Measurements from ENCODE around the gene ERICH3. TPM values are rescaled to one million over a fixed set of nuclear protein-coding genes. Genes with fewer than 3 reads are reported as not detected.

The ERICH3 gene
- total RNA-seq, 4 donors from 2014 or later, result under 0.01 to 0.06 TPM; not detected in 2

GRCh38 chr1:74690909-74691308, 17.3 kb upstream of the ERICH3 start:
- WGBS, result 90% methylated on average over 4 of the region's 4 CpGs
- no peak for TF ChIP-seq POLR2AphosphoS5 (IDR thresholded peaks at IDR 0.05)
- no peak for TF ChIP-seq POLR2A (IDR thresholded peaks at IDR 0.05; ENCODE audit: low read depth)
- no peak for TF ChIP-seq EP300 (IDR thresholded peaks at IDR 0.05)
- TF ChIP-seq, protein P1, sequence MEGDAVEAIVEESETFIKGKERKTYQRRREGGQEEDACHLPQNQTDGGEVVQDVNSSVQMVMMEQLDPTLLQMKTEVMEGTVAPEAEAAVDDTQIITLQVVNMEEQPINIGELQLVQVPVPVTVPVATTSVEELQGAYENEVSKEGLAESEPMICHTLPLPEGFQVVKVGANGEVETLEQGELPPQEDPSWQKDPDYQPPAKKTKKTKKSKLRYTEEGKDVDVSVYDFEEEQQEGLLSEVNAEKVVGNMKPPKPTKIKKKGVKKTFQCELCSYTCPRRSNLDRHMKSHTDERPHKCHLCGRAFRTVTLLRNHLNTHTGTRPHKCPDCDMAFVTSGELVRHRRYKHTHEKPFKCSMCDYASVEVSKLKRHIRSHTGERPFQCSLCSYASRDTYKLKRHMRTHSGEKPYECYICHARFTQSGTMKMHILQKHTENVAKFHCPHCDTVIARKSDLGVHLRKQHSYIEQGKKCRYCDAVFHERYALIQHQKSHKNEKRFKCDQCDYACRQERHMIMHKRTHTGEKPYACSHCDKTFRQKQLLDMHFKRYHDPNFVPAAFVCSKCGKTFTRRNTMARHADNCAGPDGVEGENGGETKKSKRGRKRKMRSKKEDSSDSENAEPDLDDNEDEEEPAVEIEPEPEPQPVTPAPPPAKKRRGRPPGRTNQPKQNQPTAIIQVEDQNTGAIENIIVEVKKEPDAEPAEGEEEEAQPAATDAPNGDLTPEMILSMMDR (IDR thresholded peaks at IDR 0.05), result no peak
- Histone ChIP-seq H3K36me3 (no peaks in the 10 kb centered on the region), H3K4me3 (no peak overlapping the region), H3K27me3 (no peaks in the 10 kb centered on the region), H3K4me1 (peaks cover 0 to 9% (median 3%) of the 10 kb centered on the region in 4 donors), H3K9me3 (no peaks in the 10 kb centered on the region), H3K27ac (replicated peaks in 1 of 4) (no peak overlapping the region)
- intact Hi-C loops (cut with DNase I), result no loop called here
- no peak for DNase-seq (ENCODE audit: extremely low spot score)

DNA sequence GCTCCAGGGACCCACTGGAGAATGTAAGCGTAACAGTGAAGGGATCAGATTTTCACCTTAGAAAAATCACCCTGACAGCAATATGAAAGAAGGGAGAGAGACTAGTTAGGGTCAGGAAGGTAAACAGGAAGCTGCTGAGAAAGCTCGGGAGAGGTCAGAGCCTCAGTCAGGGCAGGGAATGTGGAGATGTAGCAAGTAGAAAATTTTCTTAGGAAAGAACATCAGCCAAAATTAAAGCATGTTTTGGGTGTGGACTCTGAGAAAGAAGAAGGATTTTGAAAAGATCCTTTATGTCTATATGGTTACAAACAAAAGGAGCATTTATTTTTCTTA, 16.7 kb upstream of the ERICH3 start:
- H3K27me3 ChIP-seq, result no peaks in the 10 kb centered on the region
- intact Hi-C loops (cut with DNase I), result no loop called here
- no peaks in the 10 kb centered on the region for H3K9me3 ChIP-seq
- peaks cover 0 to 9% (median 3%) of the 10 kb centered on the region in 4 donors for H3K4me1 ChIP-seq
- no peak for TF ChIP-seq POLR2A (IDR thresholded peaks at IDR 0.05; ENCODE audit: low read depth)
- TF ChIP-seq, protein P1 (IDR thresholded peaks at IDR 0.05), result no peak
- TF ChIP-seq POLR2AphosphoS5 (IDR thresholded peaks at IDR 0.05), result no peak
- TF ChIP-seq EP300 (IDR thresholded peaks at IDR 0.05), result no peak
- H3K4me3 ChIP-seq, result no peak overlapping the region
- no peak for DNase-seq (ENCODE audit: extremely low spot score)
- 7% methylated on average over 2 of the region's 2 CpGs for WGBS
- H3K36me3 ChIP-seq, result no peaks in the 10 kb centered on the region
- no peak overlapping the region for H3K27ac ChIP-seq (replicated peaks in 1 of 4)

DNA sequence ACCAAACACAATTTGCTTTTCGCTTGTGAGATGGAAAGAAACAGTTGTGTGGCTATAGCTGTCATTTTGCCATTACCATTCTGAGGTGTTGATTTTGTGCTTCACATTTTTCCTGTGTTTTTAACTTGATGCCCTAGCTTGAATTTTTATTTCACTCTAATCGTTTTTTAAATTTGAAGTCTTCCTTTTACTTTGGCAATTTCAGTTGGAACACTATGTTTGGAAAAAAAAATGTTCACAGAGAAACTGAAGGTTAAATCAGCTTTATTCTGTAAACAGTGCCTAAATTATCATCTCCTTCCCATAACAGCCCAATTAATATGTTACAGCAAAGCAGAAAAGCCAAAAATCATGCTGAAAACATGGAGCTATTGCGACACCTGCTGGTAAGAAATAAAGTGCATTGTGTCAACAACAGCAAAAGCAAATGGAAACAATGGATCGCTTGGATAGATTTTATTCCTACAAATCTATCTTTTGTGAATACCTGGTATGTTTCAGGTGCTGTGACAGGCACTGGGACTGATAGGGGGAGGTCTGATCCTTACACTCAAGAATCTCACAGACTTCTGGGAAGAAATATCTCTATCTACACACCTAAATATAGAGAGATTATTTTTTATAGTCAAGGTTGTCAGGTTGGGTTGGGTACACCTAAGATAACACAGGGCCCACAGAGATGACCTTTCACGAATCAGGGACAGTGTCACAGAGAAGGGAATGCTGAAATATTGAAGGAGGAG, 16.2 kb upstream of the ERICH3 start:
- no peak overlapping the region for H3K4me3 ChIP-seq
- 22% methylated on average over 5 of the region's 5 CpGs for whole genome bisulfite sequencing
- no peak for DNase-seq (ENCODE audit: extremely low spot score)
- H3K9me3 ChIP-seq, result no peaks in the 10 kb centered on the region
- TF ChIP-seq POLR2A (IDR thresholded peaks at IDR 0.05; ENCODE audit: low read depth), result no peak
- TF ChIP-seq POLR2AphosphoS5 (IDR thresholded peaks at IDR 0.05), result no peak
- TF ChIP-seq EP300 (IDR thresholded peaks at IDR 0.05), result no peak
- TF ChIP-seq, protein P1 (IDR thresholded peaks at IDR 0.05), result peak; percentile 63 to 81 (median 78)
- H3K4me1 ChIP-seq, result peaks cover 0 to 9% (median 3%) of the 10 kb centered on the region in 4 donors
- H3K27me3 ChIP-seq, result no peaks in the 10 kb centered on the region
- intact Hi-C loops (cut with DNase I), result no loop called here
- no peak overlapping the region for H3K27ac ChIP-seq (replicated peaks in 1 of 4)
- H3K36me3 ChIP-seq, result no peaks in the 10 kb centered on the region

DNA sequence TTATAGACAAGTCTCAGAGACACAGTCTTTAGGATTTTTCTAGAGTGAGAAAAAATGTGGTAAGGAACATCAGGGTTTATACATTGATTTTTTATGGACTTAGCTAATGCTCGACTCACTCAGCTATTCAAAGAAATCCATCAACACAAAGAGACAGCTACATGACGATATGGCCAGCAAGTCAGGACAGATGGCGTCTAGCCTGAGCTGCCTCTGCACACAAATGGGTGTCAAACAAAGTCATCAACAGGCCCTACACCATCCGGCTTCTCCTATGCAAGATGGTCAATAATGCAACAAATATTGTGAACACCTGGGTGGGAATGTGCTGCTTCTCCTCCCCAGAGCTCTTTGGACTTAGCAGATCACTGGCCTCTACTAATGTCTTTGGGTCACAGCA, 13.3 kb upstream of the ERICH3 start:
- WGBS, result 71% methylated on average over 4 of the region's 4 CpGs

DNA sequence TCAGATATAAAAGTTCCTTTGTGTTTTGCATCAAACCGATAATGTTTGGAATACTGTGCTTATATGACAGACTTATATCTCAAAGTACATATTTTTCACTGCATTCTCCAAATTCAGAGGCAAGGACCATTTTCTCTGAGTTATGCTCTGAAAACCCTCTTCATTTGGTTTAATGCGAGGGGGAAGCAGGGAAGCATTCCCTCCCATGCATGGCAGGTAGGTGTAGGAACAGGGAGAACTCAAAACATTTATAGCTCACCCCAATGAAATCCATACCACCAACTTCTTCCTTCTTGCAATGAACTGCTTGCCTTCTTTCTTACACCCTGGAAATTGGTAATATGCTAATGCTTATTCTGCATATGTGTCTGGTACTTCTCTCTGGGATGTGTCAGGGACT, 10.7 kb upstream of the ERICH3 start:
- H3K4me1 ChIP-seq, result no peaks in the 10 kb centered on the region
- DNase-seq (ENCODE audit: extremely low spot score), result no peak
- no peaks in the 10 kb centered on the region for H3K27me3 ChIP-seq
- no peaks in the 10 kb centered on the region for H3K9me3 ChIP-seq
- no peak overlapping the region for H3K4me3 ChIP-seq
- no peak overlapping the region for H3K27ac ChIP-seq (replicated peaks in 1 of 4)
- H3K36me3 ChIP-seq, result no peaks in the 10 kb centered on the region
- intact Hi-C loops (cut with DNase I), result no loop called here
- TF ChIP-seq EP300 (IDR thresholded peaks at IDR 0.05) (no peak), POLR2A (IDR thresholded peaks at IDR 0.05; ENCODE audit: low read depth) (no peak), POLR2AphosphoS5 (IDR thresholded peaks at IDR 0.05) (no peak)
- TF ChIP-seq, protein P1 (IDR thresholded peaks at IDR 0.05), result no peak
- WGBS, result 95% methylated on average over 2 of the region's 2 CpGs

More for the DNA sequence above, 13.3 kb upstream of the ERICH3 start:
- peaks cover 0 to 9% (median 3%) of the 10 kb centered on the region in 4 donors for H3K4me1 ChIP-seq
- H3K27me3 ChIP-seq, result no peaks in the 10 kb centered on the region
- intact Hi-C loops (cut with DNase I), result no loop called here
- TF ChIP-seq EP300 (IDR thresholded peaks at IDR 0.05) (no peak), POLR2A (IDR thresholded peaks at IDR 0.05; ENCODE audit: low read depth) (no peak)
- no peak overlapping the region for H3K4me3 ChIP-seq
- H3K36me3 ChIP-seq, result no peaks in the 10 kb centered on the region
- no peak for DNase-seq (ENCODE audit: extremely low spot score)
- H3K27ac ChIP-seq (replicated peaks in 1 of 4), result no peak overlapping the region
- no peaks in the 10 kb centered on the region for H3K9me3 ChIP-seq

Data from esophagus muscularis mucosa (tissue), 4 donors.